Activated T-cell treated with anti-CD3 and anti-CD28 coated beads, Interleukin-2, amount 50 U/mL, for 4 hours (primary cell): ENCODE data around the gene CELF2. TPM values are rescaled to one million over a fixed set of nuclear protein-coding genes. Genes with fewer than 3 reads are reported as not detected.

ENCODE experiments used
- ATAC-seq, 2 donors: fragments of 200-7000 bp; cut with Tn5 transposase; one replicate each; pipeline ENCODE4 v1.10.0; 2021
- DNase-seq: peaks from one replicate; pipeline ENCODE4 v3.0.0-alpha.2; 2020
- H3K27me3 Mint-ChIP-seq: one replicate; pipeline ENCODE4 v1.8.0; 2021; ENCODE audit warnings: low read depth, mixed read lengths
- H3K36me3 Mint-ChIP-seq: one replicate; pipeline ENCODE4 v1.8.0; 2022; ENCODE audit warnings: mixed read lengths; ENCODE audit not compliant: insufficient read depth
- H3K4me1 Mint-ChIP-seq: one replicate; pipeline ENCODE4 v1.8.0; 2021; ENCODE audit warnings: low read depth, mixed read lengths
- H3K4me3 Mint-ChIP-seq: one replicate; pipeline ENCODE4 v1.8.0; 2021; ENCODE audit warnings: mild to moderate bottlenecking, moderate library complexity, mixed read lengths
- H3K9me3 Mint-ChIP-seq: one replicate; pipeline ENCODE4 v1.8.0; 2021; ENCODE audit warnings: mixed read lengths
- total RNA-seq, 3 donors: library from RNA; stranded (reverse); gene quantifications; one replicate each; pipeline ENCODE4 v1.2.1, GENCODE V29; 2021

Gene CELF2
- total RNA-seq, 3 donors from 2014 or later = 112 to 121 (median 113) TPM

DNA sequence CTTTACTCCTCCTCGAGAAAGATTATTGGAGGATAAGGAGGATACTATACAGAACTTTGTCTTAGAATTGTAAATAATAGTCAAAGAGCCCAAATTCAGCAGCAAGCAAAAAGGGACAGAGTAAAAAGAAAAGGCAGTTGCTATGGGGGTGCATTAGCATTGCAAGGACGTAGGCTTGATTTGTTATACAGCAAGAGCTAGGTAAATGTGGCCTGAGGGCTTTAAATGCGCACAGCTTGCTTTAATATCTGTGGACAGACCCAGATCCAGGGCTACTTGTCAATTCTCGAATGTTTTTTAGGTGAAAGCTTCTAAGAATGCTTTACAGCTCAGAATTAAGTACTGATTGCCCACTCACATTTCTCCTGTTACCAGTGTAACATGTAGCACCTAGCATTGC lies 58.5 kb downstream of the CELF2 start:
- DNase-seq (no peak), ATAC-seq (no peak)
- H3K4me3 Mint-ChIP-seq = no peak overlapping the region
- H3K9me3 Mint-ChIP-seq = no peaks in the 10 kb centered on the region
- H3K36me3 Mint-ChIP-seq = no peaks in the 10 kb centered on the region
- peaks cover 4% of the 10 kb centered on the region for H3K27me3 Mint-ChIP-seq
- H3K4me1 Mint-ChIP-seq = no peaks in the 10 kb centered on the region

DNA sequence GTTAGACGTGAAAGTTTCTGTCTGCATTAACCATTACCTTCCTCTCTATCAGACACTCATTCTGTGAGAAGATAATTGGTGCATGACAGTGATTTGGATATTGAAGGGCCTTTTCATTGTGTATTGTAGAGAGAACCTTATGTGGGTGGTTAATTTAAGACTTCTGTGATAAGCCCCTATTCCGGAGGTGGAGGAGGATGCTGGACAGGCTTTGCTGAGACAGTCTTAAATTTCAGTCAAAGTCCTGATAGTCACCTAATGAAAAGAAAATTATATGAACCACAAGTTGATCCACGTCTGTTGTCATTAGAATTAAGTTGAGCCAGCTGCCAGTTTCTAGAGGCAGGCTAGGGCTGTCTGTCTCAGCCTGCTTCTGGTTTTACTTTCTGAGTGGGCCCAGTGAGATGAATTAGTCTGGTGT lies 62.9 kb downstream of the CELF2 start:
- no peaks in the 10 kb centered on the region for H3K9me3 Mint-ChIP-seq

DNA sequence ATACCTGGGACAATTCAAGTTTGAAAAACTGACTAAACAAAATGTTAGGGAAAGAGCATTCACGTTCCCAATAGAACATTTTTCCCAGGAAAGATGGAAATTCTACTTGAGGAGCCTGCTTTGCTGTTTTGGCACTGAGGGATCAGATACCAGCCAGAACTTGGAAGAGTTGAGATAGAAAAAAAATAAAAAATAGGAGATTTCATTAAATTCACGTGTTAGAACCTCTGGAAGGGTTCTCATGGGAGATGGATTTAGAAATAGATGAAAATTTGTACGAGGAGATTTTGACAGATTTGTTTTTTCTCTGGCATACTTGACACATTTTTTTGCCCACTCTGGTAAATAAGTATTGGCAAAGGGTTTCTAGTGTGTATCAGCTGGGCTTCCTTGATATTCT lies 63.7 kb downstream of the CELF2 start:
- no peaks in the 10 kb centered on the region for H3K36me3 Mint-ChIP-seq
- H3K27me3 Mint-ChIP-seq = no peaks in the 10 kb centered on the region
- H3K9me3 Mint-ChIP-seq = no peaks in the 10 kb centered on the region
- DNase-seq (no peak), ATAC-seq (no peak)
- no peak overlapping the region for H3K4me3 Mint-ChIP-seq
- H3K4me1 Mint-ChIP-seq = no peaks in the 10 kb centered on the region

More for the DNA sequence above, 62.9 kb downstream of the CELF2 start:
- Mint-ChIP-seq H3K36me3 (no peaks in the 10 kb centered on the region), H3K27me3 (peaks cover 4% of the 10 kb centered on the region), H3K4me3 (no peak overlapping the region), H3K4me1 (no peaks in the 10 kb centered on the region)
- DNase-seq (no peak), ATAC-seq (no peak)

DNA sequence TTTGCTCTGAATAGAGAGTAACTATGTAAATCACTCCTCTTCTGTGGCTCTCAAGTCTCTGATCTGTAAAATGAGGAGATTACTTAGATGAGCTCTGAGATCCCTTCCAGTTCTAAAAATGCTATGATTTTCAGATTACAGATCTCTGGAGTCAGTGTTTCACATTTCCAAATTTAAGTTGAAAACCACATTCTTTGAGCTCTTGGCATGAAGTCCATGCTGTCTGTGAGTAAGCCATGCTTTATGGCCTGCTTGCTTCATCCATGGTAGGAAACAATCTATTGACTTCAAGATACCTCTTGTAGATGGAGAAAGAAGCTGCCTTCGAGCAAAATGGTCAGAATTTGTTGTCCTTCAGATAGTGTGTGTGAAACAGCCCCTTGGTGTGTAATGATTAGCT lies 64.9 kb downstream of the CELF2 start:
- Mint-ChIP-seq H3K27me3 (no peaks in the 10 kb centered on the region), H3K4me1 (no peaks in the 10 kb centered on the region), H3K36me3 (no peaks in the 10 kb centered on the region), H3K4me3 (no peak overlapping the region), H3K9me3 (no peaks in the 10 kb centered on the region)
- no peak for ATAC-seq
- DNase-seq = no peak

DNA sequence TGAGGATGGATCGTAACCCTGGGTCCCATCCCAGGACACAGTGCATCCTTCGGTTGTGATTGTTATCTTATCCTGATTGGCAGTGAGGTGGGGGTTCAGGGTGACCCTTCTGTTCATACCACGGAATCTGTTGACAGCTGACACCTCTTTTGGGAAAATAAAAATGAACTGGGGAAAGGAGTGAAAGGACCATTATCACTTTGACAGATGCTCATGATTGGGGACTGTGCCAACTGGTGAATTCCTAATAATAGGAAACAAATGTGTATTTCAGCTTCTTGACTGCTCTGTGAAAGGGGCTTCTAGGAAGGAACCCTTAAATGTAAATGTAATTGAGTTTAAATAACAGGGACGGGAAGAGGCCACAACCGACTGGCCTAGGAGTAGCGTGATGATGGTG lies 65.4 kb downstream of the CELF2 start:
- H3K9me3 Mint-ChIP-seq = no peaks in the 10 kb centered on the region
- H3K4me1 Mint-ChIP-seq = no peaks in the 10 kb centered on the region
- no peaks in the 10 kb centered on the region for H3K27me3 Mint-ChIP-seq
- H3K4me3 Mint-ChIP-seq = no peak overlapping the region
- ATAC-seq = no peak
- DNase-seq = no peak
- H3K36me3 Mint-ChIP-seq = no peaks in the 10 kb centered on the region

DNA sequence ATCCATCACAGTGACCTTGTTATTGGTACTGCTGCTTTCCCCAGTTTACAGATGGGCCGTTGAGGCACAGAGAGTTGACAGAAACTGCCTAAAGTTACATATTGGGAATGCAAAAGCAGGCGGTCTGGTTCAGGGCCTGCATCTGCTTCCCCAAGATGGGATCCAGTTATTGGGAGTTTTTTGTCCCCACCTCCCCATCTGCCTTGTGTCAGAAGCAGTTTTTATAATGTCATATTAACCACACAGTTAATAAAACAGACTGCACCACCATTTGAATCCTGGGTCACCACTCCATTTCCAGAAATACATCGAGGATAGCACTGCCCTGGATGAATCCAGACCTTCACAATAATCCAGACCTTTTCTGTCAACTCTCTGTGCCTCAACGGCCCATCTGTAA lies 67.9 kb downstream of the CELF2 start:
- DNase-seq (no peak), ATAC-seq (no peak)
- no peaks in the 10 kb centered on the region for H3K9me3 Mint-ChIP-seq
- no peak overlapping the region for H3K4me3 Mint-ChIP-seq
- no peaks in the 10 kb centered on the region for H3K4me1 Mint-ChIP-seq
- H3K27me3 Mint-ChIP-seq = no peaks in the 10 kb centered on the region
- no peaks in the 10 kb centered on the region for H3K36me3 Mint-ChIP-seq

DNA sequence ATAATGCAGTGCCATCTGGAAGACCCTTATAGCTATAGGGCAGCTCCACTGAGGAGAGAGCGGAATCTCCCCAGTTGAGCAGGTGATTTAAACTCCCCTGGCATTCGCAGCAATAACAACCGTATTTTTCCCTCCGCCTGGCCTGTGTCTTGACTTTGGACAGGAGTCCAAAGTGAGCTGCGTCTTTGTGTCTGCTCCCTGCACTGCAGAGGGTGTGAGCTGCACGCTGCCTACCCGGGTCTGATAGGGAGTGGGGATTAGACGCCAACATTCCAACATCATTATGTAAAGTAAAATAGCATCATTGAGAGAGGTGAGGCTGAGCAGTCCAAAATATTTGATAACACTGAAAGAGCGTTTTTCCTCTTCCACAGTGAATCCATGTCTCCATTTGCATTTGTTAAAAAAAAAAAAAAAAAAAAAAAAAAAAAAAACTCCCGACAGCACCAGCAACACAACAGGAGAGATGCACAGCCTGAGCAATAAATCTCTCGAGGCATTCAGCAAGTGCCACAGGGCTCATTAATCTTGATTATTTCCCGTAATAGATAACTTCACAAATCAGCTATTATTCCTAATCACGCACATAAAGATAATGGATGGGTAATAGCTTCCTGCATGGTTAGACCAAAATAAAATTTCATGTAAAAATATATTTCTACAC lies 68.6 kb downstream of the CELF2 start:
- Mint-ChIP-seq H3K36me3 (no peaks in the 10 kb centered on the region), H3K9me3 (no peaks in the 10 kb centered on the region), H3K27me3 (no peaks in the 10 kb centered on the region), H3K4me1 (peaks cover under 1% of the 10 kb centered on the region), H3K4me3 (no peak overlapping the region)
- ATAC-seq (no peak), DNase-seq (no peak)

DNA sequence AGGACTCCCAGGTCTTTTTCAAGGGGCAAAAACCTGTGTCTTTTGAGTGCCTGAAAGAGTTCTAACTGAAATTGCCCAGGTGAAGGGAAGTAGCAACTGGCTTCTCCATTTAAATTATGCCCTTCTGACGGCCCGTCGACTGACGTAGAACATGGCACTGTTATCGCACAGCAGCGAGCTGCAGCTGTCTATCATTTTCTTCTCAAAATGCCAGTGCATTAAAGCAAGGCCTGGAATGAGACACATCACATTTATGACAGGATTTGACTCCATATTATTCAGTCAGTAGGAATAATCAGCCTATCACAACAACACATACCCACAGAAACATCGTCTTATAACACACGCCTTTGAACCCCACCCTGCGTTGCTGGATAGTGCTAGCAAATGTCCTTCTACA lies 69.7 kb downstream of the CELF2 start:
- Mint-ChIP-seq H3K4me1 (peaks cover 7% of the 10 kb centered on the region), H3K9me3 (no peaks in the 10 kb centered on the region), H3K36me3 (no peaks in the 10 kb centered on the region), H3K4me3 (no peak overlapping the region), H3K27me3 (no peaks in the 10 kb centered on the region)
- ATAC-seq (no peak), DNase-seq (no peak)

DNA sequence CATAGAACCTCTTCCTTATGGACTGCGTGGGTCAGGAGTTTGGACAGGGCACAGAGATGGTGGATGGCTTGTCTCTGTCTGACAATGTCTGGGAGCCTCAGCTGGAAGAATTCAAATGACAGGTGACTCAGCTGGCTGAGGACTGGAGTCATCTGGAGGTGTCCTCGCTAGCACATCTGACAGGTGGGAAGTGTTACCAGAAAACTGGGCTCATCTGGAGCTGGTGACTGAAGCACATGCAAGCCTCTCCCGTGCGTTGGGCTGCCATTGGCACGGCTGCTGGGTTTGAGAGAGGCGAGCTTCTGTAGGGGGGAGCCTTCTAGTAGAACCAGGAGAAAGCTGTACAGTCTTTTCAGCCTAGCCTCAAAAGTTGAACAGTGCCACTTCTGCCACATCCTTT lies 71.0 kb downstream of the CELF2 start:
- ATAC-seq = peak in 1 of 2 donors; percentile 46
- no peak for DNase-seq
- Mint-ChIP-seq H3K9me3 (no peaks in the 10 kb centered on the region), H3K4me1 (peaks cover 7% of the 10 kb centered on the region), H3K27me3 (no peaks in the 10 kb centered on the region), H3K36me3 (no peaks in the 10 kb centered on the region), H3K4me3 (no peak overlapping the region)

DNA sequence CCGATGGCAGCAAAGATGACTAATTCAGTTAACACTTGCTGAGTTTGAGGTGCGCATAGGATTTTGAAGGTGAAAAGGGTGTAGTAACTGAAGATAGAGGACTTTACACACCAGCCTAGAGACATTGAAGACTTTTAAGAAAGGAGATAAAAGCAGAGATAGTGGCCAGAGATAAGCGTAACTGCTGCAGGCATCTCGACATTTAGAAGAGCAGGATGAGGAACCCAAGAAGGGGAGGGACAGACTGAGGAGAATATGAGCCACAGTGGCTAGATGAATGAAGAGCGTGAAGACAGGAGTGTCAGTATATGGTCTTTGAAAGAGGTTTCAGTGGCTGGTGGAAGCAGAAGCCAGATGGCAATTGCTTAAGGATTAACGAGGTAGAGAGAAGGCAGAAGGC lies 71.6 kb downstream of the CELF2 start:
- no peaks in the 10 kb centered on the region for H3K9me3 Mint-ChIP-seq
- DNase-seq = no peak
- H3K4me1 Mint-ChIP-seq = peaks cover 7% of the 10 kb centered on the region
- peak; percentile 29 to 32 for ATAC-seq
- no peaks in the 10 kb centered on the region for H3K36me3 Mint-ChIP-seq
- no peak overlapping the region for H3K4me3 Mint-ChIP-seq
- H3K27me3 Mint-ChIP-seq = no peaks in the 10 kb centered on the region

DNA sequence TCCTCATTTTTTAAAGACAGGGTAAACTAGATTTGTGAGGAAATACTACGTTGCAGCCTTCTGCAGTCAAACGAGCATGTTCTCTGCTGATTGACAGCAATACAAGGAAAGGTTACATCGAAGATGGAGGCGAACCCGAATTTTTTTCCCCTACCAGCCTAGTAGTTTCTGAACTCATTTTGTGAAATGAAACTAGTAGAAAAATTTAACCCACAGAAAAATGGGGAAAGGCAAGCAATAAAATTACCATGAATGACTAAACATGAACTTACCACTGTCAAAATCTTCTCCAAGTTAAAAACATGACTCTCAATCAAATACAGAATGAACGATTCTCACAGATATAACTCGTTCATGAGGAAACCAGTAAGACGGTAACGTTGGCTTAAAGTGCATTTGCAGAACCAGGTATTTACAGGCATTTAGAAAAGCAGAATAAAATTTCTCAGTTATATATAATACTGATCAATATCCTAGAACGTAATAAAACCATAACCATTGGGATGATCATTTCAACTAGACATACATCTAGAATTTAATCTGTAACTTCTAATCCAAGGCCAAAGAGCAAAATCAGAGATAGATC lies 73.9 kb downstream of the CELF2 start:
- DNase-seq = no peak
- no peaks in the 10 kb centered on the region for H3K36me3 Mint-ChIP-seq
- peaks cover 3% of the 10 kb centered on the region for H3K27me3 Mint-ChIP-seq
- H3K4me3 Mint-ChIP-seq = no peak overlapping the region
- peaks cover 7% of the 10 kb centered on the region for H3K4me1 Mint-ChIP-seq
- no peaks in the 10 kb centered on the region for H3K9me3 Mint-ChIP-seq
- peak; percentile 61 to 67 for ATAC-seq

DNA sequence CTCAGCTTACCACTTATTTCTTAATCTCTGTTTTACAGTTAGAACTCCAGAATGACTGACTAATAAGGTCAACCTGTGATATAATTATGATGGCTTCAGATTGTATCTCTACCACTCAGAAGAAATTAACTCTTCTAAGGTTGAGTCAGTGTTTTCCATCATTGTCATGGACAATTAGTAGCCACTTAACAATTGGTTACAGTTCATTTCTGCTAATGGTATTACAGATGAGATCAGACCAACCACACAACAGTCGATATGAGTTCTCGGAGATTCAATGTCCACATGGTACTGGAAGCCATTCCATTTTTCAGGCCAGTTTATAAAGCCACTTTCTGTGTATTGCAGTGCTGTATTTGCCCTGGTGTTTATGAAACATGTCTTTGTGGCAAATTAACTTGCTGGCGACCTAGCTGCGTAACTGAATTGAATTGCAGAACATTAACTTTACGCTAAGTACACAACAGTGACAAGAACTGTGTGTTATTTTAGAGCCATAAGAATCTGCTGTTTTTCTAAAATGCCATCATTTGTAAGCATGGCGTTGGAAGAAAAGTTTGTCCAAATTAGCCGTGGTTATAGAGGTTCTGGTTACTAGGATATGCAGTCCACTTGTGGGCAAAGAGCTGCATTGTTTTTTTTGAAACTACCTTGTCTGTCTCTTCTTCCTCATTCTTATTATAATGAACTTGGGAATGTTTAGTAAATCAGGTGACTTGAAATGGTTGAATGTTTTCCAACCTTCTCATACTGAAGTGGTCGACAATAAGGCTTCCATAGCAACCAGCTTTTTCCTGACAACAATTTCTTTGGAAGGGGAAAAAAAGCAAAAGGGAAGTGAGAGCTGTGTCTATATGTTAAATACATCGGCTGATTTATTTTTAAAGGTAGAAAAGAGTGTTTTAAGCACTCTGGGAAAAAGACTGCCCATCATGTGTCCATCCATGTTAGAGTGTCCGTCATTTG lies 76.4 kb downstream of the CELF2 start:
- H3K4me1 Mint-ChIP-seq = peaks cover 7% of the 10 kb centered on the region
- H3K4me3 Mint-ChIP-seq = no peak overlapping the region
- H3K36me3 Mint-ChIP-seq = no peaks in the 10 kb centered on the region
- no peak for ATAC-seq
- peaks cover 8% of the 10 kb centered on the region for H3K27me3 Mint-ChIP-seq
- no peaks in the 10 kb centered on the region for H3K9me3 Mint-ChIP-seq
- no peak for DNase-seq

DNA sequence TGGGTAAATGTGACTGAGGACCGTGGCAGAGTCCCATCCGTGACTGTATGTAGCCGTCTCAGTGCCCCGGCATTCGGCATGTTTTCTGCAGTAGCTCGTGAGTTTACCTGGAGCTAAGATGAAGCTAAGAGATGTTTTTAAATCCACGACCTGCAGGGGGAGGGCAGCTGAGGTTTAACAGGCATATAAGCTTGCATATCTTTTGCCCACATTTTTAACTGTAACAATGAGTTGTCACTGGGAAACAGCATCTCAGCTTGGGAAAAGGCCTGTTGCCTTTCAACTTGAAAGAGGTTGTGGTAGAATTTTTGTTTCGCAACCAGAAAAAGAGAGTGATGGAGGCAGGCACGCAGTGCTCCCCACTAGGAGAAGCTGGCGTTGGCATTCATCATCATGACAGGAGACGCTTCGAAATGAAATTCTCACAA lies 77.7 kb downstream of the CELF2 start:
- H3K36me3 Mint-ChIP-seq = no peaks in the 10 kb centered on the region
- no peak overlapping the region for H3K4me3 Mint-ChIP-seq
- peaks cover 8% of the 10 kb centered on the region for H3K27me3 Mint-ChIP-seq
- no peak for ATAC-seq
- no peaks in the 10 kb centered on the region for H3K9me3 Mint-ChIP-seq
- H3K4me1 Mint-ChIP-seq = peaks cover 7% of the 10 kb centered on the region
- DNase-seq = no peak

DNA sequence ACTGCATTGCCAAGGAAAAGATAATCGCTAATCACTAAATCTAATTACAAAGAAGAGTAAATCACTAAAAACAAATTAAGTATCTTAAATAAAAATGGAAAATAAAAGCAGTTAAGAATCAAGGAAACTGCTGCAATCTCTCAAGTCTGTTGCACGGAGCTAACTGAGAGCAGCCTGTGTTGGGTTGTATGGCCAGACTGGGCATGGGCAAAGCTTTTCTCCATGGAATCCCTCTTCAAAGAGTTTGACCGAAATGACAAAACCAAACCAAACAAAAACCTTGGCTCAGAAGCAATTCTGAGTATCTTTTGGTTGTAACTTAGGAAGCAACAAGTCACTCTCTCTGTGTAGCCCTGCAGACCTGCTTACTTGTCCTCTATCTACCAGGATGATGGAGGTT lies 78.8 kb downstream of the CELF2 start:
- peaks cover 5% of the 10 kb centered on the region for H3K4me1 Mint-ChIP-seq
- H3K4me3 Mint-ChIP-seq = no peak overlapping the region
- H3K9me3 Mint-ChIP-seq = no peaks in the 10 kb centered on the region
- H3K27me3 Mint-ChIP-seq = peaks cover 11% of the 10 kb centered on the region
- DNase-seq (no peak), ATAC-seq (no peak)
- H3K36me3 Mint-ChIP-seq = no peaks in the 10 kb centered on the region
